ENCODE results near the gene ELOA.

ELOA gene

DNA sequence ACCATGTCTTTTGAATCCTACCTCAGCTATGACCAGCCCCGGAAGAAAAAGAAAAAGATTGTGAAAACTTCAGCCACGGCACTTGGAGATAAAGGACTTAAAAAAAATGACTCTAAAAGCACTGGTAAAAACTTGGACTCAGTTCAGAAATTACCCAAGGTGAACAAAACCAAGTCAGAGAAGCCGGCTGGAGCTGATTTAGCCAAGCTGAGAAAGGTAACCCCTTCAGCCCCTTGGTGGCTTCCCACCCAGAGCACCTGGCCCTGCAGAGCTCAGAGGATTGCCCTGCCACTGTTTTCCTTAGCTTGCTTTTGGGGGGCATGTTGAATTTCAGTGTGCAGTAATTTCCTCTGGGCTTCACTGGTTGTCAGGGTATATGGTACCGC is 8.5 kb downstream of the ELOA start:
- TF ChIP-seq, protein P1, sequence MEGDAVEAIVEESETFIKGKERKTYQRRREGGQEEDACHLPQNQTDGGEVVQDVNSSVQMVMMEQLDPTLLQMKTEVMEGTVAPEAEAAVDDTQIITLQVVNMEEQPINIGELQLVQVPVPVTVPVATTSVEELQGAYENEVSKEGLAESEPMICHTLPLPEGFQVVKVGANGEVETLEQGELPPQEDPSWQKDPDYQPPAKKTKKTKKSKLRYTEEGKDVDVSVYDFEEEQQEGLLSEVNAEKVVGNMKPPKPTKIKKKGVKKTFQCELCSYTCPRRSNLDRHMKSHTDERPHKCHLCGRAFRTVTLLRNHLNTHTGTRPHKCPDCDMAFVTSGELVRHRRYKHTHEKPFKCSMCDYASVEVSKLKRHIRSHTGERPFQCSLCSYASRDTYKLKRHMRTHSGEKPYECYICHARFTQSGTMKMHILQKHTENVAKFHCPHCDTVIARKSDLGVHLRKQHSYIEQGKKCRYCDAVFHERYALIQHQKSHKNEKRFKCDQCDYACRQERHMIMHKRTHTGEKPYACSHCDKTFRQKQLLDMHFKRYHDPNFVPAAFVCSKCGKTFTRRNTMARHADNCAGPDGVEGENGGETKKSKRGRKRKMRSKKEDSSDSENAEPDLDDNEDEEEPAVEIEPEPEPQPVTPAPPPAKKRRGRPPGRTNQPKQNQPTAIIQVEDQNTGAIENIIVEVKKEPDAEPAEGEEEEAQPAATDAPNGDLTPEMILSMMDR (IDR thresholded peaks at IDR 0.05; ENCODE audit: control insufficient read depth, insufficient read depth, low read depth, low read length, missing control alignments): no peak
- no peak overlapping the region for H3K4me3 ChIP-seq (ENCODE audit: control insufficient read depth, low read depth, low read length)
- DNase-seq (ENCODE audit: low read depth): no peak

DNA sequence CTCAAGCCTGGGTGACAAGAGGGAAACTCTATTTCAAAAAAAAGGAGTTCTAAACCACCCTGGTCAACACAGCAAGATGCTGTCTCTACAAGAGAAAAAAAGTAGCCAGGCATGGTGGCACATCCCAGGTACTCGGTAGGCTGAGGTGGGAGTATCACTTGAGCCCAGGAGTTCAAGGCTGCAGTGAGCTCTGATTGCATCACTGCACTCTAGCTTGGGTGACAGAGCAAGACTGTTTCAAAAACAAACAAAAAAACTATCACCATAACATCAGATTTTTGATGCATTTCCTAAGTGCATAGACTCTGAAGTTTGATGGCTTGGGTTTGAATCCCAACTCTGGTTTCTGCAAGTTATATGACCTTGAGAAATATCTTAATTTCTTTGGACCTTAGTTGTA is 9.6 kb downstream of the ELOA start:
- TF ChIP-seq, protein P1 (IDR thresholded peaks at IDR 0.05; ENCODE audit: control insufficient read depth, insufficient read depth, low read depth, low read length, missing control alignments): no peak
- no peak for DNase-seq (ENCODE audit: low read depth)
- no peak overlapping the region for H3K4me3 ChIP-seq (ENCODE audit: control insufficient read depth, low read depth, low read length)

DNA sequence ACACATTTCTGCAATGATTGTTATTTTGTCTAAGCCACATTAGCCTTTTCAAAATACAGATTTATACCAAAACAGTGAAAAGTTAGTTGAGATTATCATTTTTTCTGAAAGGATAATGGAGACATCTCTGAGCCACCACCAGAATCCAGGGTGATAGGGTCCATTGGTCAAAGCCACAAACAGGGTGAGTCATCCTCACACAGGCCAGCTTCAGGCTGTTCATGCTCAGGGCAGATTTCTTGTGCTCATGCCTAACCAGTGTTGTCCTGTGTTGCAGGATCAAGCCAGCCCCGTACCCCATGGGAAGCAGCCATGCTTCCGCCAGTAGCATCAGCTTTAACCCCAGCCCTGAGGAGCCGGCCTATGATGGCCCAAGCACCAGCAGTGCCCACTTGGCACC is 13.4 kb downstream of the ELOA start:
- TF ChIP-seq, protein P1 (IDR thresholded peaks at IDR 0.05; ENCODE audit: control insufficient read depth, insufficient read depth, low read depth, low read length, missing control alignments): no peak
- no peak overlapping the region for H3K4me3 ChIP-seq (ENCODE audit: control insufficient read depth, low read depth, low read length)
- DNase-seq (ENCODE audit: low read depth): no peak

DNA sequence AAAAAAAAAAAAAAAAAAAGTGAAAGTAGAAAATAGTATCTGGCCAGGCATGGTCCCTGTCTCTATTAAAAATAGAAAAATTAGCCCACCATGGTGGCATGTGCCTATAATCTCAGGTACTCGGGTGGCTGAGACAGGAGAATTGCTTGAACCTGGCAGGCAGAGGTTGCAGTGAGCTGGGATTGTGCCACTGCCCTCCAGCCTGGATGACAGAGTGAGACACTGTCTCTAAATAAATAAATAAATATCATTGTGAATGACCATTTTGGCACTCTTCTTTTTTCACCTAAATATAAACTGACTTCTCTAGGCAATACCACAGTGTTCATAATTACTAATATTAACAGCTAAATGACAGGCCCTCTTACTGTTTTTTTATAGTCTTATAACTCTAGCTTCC is 14.5 kb downstream of the ELOA start:
- DNase-seq (ENCODE audit: low read depth): no peak
- H3K4me3 ChIP-seq (ENCODE audit: control insufficient read depth, low read depth, low read length): no peak overlapping the region
- TF ChIP-seq, protein P1 (IDR thresholded peaks at IDR 0.05; ENCODE audit: control insufficient read depth, insufficient read depth, low read depth, low read length, missing control alignments): no peak

DNA sequence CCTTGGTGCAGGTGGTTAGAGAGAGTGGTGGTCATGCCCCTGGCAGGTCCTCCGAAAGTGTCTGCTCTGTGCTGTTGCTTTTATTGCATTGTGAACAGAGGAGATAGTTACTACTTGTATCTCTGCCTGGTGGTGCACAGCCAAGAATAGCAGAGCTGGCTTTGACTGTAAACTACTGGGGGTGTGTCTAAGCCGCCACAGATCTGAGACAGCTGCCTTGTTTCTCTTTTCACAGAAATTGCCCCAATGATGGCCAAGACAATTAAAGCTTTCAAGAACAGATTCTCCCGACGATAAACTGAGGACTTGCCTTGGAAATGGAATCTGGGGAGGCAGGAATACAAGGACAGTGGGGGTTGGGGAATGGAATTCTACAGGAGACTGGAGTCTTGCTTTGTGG is 16.0 kb downstream of the ELOA start:
- TF ChIP-seq, protein P1 (IDR thresholded peaks at IDR 0.05; ENCODE audit: control insufficient read depth, insufficient read depth, low read depth, low read length, missing control alignments): no peak
- H3K4me3 ChIP-seq (ENCODE audit: control insufficient read depth, low read depth, low read length): no peak overlapping the region
- no peak for DNase-seq (ENCODE audit: low read depth)

DNA sequence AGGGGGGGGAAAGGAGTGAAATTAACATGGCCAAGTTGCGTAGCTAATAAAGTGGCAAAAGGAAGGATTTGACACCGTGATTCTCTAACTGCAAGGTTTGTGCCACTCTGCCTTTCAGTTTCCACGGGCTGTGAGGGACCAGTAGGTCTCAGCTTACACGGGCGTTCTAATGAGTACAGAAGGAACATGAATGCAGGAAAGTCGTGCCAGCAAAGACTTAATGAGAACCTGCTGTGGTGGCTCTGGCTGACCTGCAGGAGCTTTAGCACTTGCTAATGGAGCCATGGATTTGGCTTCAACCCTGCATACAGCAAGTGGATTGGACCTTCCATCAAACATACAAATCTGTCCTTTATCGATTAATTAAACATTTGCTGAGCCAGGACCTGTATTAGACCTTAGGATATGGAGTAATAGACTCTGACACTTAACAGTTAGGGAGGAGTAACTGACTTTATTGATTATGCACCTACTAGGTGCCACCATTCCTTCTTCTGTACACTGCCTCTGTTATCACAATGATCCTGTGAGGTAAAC is 19.8 kb downstream of the ELOA start:
- no peak overlapping the region for H3K4me3 ChIP-seq (ENCODE audit: control insufficient read depth, low read depth, low read length)
- TF ChIP-seq, protein P1 (IDR thresholded peaks at IDR 0.05; ENCODE audit: control insufficient read depth, insufficient read depth, low read depth, low read length, missing control alignments): no peak
- DNase-seq (ENCODE audit: low read depth): no peak

DNA sequence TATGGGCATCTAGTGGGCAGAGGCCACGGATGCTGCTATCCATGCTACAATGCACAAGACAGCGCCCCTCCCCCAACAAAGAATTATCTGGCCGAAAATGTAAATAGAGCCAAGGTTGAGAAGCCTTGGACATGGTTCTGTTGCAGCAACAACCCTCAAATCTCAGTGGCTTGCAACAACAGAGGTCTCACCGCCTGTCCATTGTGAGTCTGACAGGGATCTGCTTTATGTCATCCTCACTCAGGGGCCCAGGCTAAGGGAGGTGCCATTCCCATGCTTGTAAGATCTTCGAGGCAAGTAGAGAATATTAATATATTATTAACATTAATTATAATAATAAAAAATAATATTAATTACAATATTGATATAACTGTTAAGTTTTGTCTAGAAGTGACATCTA is 25.5 kb downstream of the ELOA start:
- no peak overlapping the region for H3K4me3 ChIP-seq (ENCODE audit: control insufficient read depth, low read depth, low read length)
- no peak for DNase-seq (ENCODE audit: low read depth)
- TF ChIP-seq, protein P1 (IDR thresholded peaks at IDR 0.05; ENCODE audit: control insufficient read depth, insufficient read depth, low read depth, low read length, missing control alignments): no peak
